ENCODE results near the gene DAZAP1. TPM values are rescaled to one million over a fixed set of nuclear protein-coding genes. Genes with fewer than 3 reads are reported as not detected.
A peak's percentile ranks its signal among the peaks of the same experiment; 100 is the strongest.
"Not testable (repeated sequence)": the region's sequence is repeated elsewhere in the genome, so short reads cannot be mapped to it uniquely, and the experiment has no call there.

Gene DAZAP1
- total RNA-seq, 1 experiment from 2014 or later = 193 TPM

GRCh38 chr19:1433119-1434039 is 26.0 kb downstream of the DAZAP1 start:
- DNase-seq (ENCODE audit: low spot score) = no peak
- in situ Hi-C loops (cut with HindIII; ENCODE audit: low sequenced_read_pairs) = no loop called here

DNA sequence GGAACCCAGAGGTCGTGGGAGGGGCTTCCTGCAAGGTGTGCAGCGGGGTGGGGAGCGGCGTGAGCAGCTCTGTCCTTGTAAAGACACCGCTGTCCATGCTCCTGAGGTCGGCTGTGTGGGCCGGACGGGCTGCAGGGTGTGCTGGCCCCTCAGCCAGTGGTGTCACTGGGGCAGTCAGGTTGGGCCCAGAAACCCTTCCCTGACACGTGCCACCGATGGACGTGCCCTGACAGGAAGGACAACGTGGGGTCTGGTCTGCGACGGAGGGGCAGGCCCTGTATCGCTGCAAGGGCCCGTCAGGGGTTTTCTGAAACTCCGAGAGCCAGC is 26.6 kb downstream of the DAZAP1 start:
- DNase-seq (ENCODE audit: low spot score) = no peak
- in situ Hi-C loops (cut with HindIII; ENCODE audit: low sequenced_read_pairs) = no loop called here

- DNase-seq (ENCODE audit: low spot score) = no peak
- in situ Hi-C loops (cut with HindIII; ENCODE audit: low sequenced_read_pairs) = no loop called here
These were observed 27.2 kb downstream of the DAZAP1 start for GRCh38 chr19:1434577-1435060.

- DNase-seq (ENCODE audit: low spot score) = no peak
- in situ Hi-C loops (cut with HindIII; ENCODE audit: low sequenced_read_pairs) = no loop called here
These were observed 28.1 kb downstream of the DAZAP1 start for GRCh38 chr19:1435378-1435989.

DNA sequence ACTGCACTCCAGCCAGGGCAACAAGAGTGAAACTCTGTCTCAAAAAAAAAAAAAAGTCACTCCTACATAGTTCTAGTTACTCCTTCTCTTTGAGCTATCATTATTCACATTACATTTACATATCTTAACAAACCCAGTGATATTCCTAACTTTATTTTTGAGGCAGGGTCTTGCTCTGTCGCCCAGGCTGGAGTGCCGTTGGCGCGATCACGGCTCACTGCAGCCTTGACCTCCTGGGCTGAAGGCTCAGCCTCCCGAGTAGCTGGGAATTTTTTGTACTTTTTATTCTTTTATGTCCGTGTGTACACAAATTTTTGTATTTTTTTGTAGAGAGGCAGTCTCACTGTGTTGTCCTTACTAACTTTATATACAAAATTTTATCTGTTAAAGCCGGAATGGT is 30.2 kb downstream of the DAZAP1 start:
- in situ Hi-C loops (cut with HindIII; ENCODE audit: low sequenced_read_pairs) = no loop called here
- DNase-seq (ENCODE audit: low spot score) = no peak

GRCh38 chr19:1438035-1438932 is 30.9 kb downstream of the DAZAP1 start, which contains the start of gene RPS15:
Gene RPS15 (plus strand): TSS chr19:1438396. CDS start chr19:1438426, 30 bp downstream.
- in situ Hi-C loops (cut with HindIII; ENCODE audit: low sequenced_read_pairs) = no loop called here
- peak; percentile 92 for DNase-seq (ENCODE audit: low spot score)

- in situ Hi-C loops (cut with HindIII; ENCODE audit: low sequenced_read_pairs) = no loop called here
These were observed 31.6 kb downstream of the DAZAP1 start for GRCh38 chr19:1438933-1439354.

GRCh38 chr19:1439525-1440417 is 32.4 kb downstream of the DAZAP1 start:
- in situ Hi-C loops (cut with HindIII; ENCODE audit: low sequenced_read_pairs); DNase-seq (ENCODE audit: low spot score): not testable (repeated sequence)

More at GRCh38 chr19:1438933-1439354, 31.6 kb downstream of the DAZAP1 start:
- DNase-seq (ENCODE audit: low spot score) = no peak

- DNase-seq (ENCODE audit: low spot score) = no peak
- in situ Hi-C loops (cut with HindIII; ENCODE audit: low sequenced_read_pairs) = no loop called here
These were observed 33.0 kb downstream of the DAZAP1 start for GRCh38 chr19:1440418-1440801.

DNA sequence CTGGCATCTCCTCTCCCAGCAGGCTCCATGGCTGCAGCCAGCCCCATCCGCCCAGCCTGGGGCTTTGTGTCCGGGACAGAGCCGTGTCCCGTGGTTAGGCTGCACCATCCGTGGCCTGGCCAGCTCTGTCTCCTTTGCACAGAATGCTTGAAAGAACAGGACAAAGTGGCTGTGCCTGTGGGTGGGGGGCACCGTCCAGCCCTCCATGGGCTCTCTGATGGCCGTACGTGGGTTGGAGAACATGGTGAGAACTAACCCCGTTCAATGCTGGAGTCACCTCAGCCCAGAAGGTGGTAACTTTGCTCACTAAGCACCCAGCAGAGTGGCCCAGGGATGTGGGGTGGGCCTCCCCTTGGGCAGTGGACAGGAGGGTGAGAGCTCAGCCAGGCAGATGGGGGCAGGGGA is 33.6 kb downstream of the DAZAP1 start:
- no peak for DNase-seq (ENCODE audit: low spot score)
- in situ Hi-C loops (cut with HindIII; ENCODE audit: low sequenced_read_pairs) = no loop called here

GRCh38 chr19:1441677-1442438 is 34.5 kb downstream of the DAZAP1 start:
- DNase-seq (ENCODE audit: low spot score) = no peak
- in situ Hi-C loops (cut with HindIII; ENCODE audit: low sequenced_read_pairs) = no loop called here

- in situ Hi-C loops (cut with HindIII; ENCODE audit: low sequenced_read_pairs) = no loop called here
- DNase-seq (ENCODE audit: low spot score) = peak; percentile 74
These were observed 38.0 kb downstream of the DAZAP1 start for GRCh38 chr19:1445185-1445931.

DNA sequence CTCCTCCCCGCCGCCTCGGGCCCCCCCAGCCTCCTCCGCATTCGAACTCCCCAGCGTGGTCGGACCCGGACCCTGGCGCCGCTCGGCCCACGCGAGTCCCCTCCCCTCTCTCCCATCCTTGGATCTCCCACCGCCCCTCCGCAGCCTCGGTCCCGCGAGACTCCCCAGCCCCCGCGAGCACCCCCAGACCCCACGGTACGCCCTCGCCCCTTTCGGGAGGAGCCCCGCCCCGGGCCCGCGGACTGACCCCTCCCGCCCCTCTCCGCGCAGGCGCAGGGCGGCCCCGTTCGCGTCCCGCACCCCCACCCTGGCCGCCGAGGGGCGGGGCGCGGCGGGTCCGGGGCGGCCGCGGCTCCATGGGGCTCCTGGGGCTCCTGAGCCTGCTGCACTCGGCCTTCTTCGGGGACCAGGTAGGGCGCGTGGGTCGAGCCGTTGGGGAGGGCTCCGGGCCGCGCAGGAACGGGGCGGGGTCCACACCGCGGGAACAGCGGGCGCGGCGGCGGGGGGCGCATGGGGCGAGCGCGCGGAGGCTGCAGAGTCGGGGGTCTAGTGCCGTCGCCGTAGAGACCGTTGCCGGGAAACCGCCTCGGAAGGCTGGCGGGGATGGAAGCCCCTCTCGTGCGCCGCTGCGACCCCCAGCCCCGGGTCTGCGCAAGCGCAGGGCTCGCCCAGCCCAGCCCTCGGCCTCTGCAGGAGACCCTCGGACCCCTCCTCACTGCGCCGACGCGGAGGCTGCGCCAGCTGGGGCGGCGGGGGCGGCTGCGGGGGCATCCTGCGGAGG is 38.7 kb downstream of the DAZAP1 start:
- DNase-seq (ENCODE audit: low spot score) = peak; percentile 77
- in situ Hi-C loops (cut with HindIII; ENCODE audit: low sequenced_read_pairs) = no loop called here

- DNase-seq (ENCODE audit: low spot score) = peak; percentile 47
- in situ Hi-C loops (cut with HindIII; ENCODE audit: low sequenced_read_pairs) = no loop called here
These were observed 39.5 kb downstream of the DAZAP1 start for GRCh38 chr19:1446713-1447481.

DNA sequence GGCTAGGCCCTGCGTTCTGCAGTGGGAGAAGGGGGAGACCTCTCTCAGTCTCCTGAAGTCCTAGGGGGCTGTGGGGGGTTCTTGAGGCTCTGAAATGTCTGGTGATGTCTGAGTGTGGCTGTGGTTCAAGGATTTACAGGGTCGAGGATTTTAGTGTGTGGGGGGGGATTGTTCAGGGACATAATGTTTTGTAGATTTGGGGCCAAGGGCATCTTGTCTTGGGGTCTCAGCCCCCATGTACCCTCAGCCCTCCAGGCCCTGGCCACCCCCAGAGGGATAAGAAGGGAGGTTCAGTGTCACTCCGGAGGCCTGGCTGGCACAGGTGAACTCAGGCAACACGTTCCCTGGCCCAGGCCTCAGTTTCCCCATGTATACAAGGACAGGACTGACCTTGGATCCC is 40.1 kb downstream of the DAZAP1 start:
- in situ Hi-C loops (cut with HindIII; ENCODE audit: low sequenced_read_pairs) = no loop called here
- DNase-seq (ENCODE audit: low spot score) = no peak

DNA sequence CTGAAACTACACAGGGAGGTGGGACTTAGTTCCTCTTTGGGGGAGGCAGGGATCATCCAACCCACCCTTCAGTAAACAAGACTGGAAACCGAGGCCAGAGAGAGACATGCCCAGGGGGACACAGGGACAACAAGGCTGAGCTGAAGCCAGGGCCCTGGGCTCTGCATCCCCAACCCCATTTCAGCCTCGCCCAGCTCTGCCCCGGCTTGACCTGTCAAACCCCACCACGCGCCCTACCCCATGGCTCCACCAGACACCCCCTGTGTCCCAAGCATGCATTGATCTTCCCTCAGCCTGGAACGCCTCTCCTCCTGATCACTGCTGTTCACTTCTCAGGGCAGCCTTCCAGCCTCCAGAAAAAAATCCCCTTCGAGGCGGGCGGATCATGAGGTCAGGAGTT is 40.6 kb downstream of the DAZAP1 start:
- no peak for DNase-seq (ENCODE audit: low spot score)
- in situ Hi-C loops (cut with HindIII; ENCODE audit: low sequenced_read_pairs) = no loop called here

Measured in G401 (cell line).